GM18502 (cell line): ENCODE data around the gene PLEKHA6.

Experiments used
- ATAC-seq: cut with Tn5 transposase; IDR thresholded peaks from one replicate; pipeline ENCODE4 v1.9.1; 2021; ENCODE audit warnings: mild to moderate bottlenecking; ENCODE audit not compliant: unreplicated experiment, poor library complexity

The PLEKHA6 gene

GRCh38 chr1:204222006-204222763, 137.5 kb downstream of the PLEKHA6 start:
- ATAC-seq: no peak

GRCh38 chr1:204221271-204221670, 138.5 kb downstream of the PLEKHA6 start:
- no peak for ATAC-seq

DNA sequence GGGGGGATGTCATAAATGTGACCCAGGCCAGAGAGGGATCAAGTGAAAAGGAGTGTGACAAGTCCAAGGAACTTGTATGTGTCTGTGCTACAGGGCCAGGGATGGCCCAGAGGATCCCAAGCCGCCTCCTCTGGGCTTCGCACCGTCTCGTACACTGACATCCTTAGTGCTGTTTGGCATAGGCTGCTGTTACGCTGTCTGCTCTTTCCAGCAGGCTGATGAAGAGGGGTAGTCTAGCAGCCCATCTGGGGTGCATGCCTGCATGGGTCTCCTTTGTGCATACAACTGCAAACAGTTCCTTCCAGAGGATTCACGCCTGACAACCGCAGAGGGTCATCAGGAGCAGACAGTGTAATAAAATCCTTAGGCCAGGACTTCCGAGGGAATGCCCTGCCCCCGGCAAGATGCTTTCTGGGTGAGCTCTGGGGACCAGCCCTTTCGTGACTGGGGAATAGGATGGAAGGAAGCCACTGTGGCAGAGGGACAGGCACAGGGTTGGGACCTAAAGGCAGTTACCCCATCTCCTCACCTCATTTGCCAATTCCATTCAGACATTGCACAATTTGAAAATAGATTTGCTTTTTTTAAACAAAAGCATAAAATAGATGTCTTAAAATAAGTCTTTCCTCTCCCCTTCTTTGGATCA, 139.6 kb downstream of the PLEKHA6 start:
- ATAC-seq: no peak

DNA sequence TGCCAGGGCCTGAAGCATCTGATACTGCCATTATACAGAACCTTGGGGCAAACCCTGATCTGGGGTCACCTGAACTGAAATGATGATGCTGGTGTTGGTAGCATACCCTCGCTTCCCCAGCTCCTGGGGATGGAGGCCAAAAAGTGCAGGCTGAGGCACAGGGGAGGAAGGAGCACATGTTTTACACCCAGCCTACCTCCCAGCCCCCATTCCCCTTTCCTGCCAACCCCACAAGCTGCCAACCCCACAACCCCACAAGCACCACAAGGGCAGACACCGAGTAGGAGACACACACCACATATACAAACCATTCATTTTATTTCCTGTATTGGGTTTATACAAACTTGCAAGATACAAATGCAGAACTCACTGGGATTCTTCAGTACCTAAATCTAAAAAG, 141.2 kb downstream of the PLEKHA6 start:
- no peak for ATAC-seq

DNA sequence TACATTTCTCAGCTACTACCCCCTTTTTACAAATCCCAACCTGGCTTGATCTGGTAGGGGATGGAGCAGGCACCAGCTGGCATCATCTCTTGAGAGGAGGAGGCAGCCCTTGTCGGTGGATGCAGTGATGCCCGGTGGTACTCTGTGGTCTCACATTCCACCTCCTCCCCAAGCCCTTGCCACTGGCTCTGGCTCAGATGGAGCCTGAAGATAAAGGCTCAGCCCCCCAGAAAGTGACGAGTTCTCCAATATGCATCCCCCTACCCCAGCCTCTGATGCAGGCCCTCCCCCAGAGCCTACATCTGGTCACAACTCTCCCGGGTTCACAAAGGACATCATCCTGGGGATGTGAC, 142.1 kb downstream of the PLEKHA6 start:
- no peak for ATAC-seq

- ATAC-seq: no peak
Observed at GRCh38 chr1:204216880-204217647, 142.7 kb downstream of the PLEKHA6 start.

GRCh38 chr1:204216236-204216635, 143.5 kb downstream of the PLEKHA6 start:
- ATAC-seq: no peak

GRCh38 chr1:204213668-204214662, 145.8 kb downstream of the PLEKHA6 start, which contains the start of gene GOLT1A:
Gene GOLT1A, minus strand, starts transcription at chr1:204213988. Its CDS starts 82 bp downstream, at chr1:204213906.
- no peak for ATAC-seq

GRCh38 chr1:204212715-204213114, 147.0 kb downstream of the PLEKHA6 start:
- no peak for ATAC-seq

DNA sequence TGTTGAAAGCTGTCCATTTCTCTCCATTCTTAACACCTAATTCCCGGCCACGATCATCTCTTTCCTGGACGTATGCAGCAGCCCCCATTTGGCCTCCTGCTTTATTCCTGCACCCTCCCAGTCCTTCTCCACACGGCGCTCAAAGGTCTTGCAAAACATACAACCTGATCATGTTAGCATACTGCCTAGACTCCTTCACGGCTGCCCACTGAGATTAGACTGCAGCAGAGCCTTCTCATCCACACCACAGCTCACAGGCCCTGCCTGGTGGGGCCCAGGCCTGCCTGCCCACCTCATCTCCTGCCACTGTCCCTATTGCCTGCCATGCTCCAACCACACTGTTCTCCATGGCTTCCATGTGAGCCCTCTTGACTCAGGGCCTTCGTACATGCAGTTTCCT, 148.7 kb downstream of the PLEKHA6 start:
- ATAC-seq: no peak

DNA sequence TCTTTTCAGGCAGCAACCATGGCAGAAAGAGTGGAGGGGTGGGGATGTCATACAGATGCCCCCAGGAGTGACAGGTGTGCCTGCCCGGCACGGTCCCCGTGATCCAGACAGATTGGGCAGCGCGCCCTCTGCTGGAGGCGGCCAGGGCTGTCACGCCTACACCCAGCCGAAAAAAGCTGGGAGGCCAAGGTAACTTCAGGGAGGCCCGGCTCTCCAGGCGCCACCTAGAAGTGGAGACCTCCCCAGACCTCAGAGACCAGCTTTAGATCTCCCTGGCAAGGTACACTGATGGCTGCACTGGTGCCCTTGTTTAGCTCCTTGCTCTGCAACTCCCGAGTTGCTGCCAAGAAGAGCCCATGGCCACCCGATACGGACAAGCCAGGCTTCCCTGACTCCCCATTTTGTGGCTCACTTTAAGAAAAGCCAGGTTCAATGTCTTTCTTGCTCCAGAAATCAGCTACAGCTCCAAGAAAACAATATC, 152.6 kb downstream of the PLEKHA6 start:
- no peak for ATAC-seq

GRCh38 chr1:204206121-204206520, 153.6 kb downstream of the PLEKHA6 start:
- ATAC-seq: no peak

GRCh38 chr1:204205486-204205885, 154.2 kb downstream of the PLEKHA6 start:
- ATAC-seq: no peak

DNA sequence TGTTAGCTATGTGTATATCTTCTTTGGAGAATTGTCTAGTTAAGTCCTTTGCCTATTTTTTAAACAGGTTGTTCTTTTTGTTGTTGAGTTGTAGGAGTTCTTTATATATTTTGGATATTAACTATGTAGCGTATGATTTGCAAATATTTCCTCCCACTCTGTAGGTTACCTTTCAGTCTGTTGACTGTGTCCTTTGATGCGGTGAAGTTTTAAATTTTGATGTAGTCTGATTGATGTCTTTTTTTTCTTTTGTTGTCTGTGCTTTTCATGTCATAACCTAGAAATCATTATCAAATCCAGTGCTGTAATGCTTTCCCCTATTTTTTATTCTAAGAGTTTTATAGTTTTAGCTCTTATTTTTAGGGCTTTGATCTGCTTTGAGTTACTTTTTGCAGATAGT, 154.8 kb downstream of the PLEKHA6 start:
- no peak for ATAC-seq

GRCh38 chr1:204203206-204203767, 156.4 kb downstream of the PLEKHA6 start:
- no peak for ATAC-seq

GRCh38 chr1:204202481-204202880, 157.2 kb downstream of the PLEKHA6 start:
- ATAC-seq: no peak

- ATAC-seq: no peak
Observed at GRCh38 chr1:204201348-204202040, 158.2 kb downstream of the PLEKHA6 start.

- ATAC-seq: no peak
Observed at GRCh38 chr1:204199579-204199978, 160.2 kb downstream of the PLEKHA6 start.
